ENCODE data around the gene POU2AF1.

Gene POU2AF1

GRCh38 chr11:111310088-111310487 lies 69.0 kb downstream of the POU2AF1 start:
- no peak for DNase-seq

DNA sequence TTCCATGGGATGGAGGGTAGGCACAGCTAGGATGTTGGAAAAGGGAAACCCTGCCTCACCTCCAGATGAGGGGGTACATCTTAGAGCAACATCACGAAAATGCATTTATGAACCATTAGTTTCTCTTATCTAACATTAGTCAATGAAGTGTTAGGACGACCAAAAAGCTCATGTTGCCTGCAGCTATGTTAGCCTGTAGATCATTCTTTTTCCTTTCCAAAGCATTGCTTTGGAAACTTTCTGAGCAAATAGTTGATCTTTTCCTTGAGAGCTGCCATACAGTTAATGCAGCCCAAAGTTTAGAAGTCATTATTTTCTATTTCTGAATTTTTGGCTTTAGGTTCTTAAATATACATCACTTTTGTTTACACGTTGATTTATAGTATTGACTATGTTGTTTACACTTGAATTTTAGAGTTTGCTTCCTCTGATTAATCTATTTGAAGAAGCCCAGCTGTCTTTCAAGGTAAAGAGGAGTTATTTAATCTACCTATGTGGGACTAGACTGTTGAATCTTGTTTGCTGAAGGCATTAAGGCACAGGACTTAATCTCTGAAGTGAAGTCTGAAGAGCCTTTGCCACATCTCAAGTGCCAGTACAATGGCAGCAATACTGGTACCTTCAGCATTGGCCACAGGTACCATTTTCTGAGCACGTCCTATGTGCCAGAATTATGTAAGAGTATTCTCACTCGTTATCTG lies 69.7 kb downstream of the POU2AF1 start:
- DNase-seq, result no peak

- DNase-seq, result no peak
Observed at GRCh38 chr11:111308140-111308539, 70.9 kb downstream of the POU2AF1 start.

- DNase-seq, result no peak
Observed at GRCh38 chr11:111307472-111308108, 71.5 kb downstream of the POU2AF1 start.

GRCh38 chr11:111306321-111306720 lies 72.8 kb downstream of the POU2AF1 start:
- no peak for DNase-seq

DNA sequence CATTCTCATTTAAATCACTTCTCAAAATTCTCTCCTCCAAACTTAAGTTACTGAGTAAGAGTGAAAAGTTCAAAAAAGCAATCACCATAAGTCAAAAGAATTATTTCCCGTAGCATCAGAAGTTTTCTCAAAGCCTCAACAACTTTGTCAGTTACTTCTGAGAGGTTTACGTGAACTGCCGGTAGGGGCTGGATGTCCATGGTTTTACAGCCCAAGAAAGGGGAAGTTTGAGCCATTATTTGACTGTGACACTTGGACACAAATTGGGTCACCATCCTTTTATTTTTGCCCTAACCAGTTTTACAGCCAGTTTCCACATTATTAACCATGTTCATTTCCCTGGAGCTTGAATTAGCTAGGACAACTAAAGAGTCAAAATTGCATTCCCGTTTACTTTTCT lies 73.2 kb downstream of the POU2AF1 start:
- DNase-seq, result no peak

DNA sequence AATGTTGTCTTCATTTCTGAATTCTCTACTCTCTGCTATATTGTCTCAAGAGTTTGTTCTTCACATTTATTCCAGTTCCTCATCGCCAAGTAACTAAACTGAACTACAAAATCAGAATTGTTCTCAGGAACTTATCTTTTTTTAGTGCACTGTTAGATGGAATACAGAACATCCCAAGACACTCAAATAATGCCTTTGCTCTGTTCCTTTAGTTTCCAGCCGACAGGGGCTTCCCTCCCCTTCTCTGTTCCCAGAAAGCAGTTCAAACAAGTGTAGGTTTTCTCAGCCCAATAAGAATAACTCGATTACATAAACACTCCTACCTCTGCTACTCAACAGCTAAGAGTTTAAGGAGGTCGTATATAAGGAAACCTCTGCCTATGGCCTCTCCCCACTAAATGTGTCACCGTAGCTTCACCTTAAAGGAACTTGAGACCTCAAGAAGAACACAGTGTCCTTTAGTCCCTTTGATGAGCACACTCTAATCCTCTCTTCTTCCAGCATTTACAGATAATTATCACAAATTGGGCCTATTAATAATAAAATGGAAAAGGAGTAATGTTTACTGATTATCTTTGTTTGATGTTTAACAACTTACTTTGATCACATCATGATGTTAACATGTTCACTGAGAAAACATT lies 73.8 kb downstream of the POU2AF1 start:
- DNase-seq, result no peak

- no peak for DNase-seq
Observed at GRCh38 chr11:111303461-111303860, 75.6 kb downstream of the POU2AF1 start.

DNA sequence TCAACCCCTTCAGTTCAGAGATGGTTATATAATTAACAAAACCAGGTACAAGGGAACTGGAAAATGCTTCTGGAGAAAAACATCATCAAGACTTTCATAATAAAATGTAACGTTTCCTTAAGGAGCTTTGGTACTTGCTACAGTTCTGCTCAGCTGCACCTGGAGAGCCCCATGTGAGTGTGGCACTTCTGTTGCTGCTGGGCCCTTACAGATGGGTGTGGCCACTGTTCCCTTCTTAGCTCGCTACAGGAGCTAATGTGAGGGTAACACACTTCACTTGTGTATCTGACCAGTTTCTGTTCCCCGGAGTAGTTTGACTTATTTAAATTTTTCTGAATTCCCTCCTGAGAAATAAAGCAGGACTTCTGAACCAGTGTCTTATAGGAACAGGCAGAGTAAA lies 76.8 kb downstream of the POU2AF1 start:
- no peak for DNase-seq

Measured in T-helper 2 cell (primary cell).